K562 (cell line): ENCODE results near the gene PRKAG2.

ENCODE experiments used
- RERE ChIP-seq: sonication (generic); formaldehyde crosslinking; IDR thresholded peaks from 2 replicates; pipeline ENCODE4 v1.8.0; 2023; ENCODE audit warnings: missing genetic modification reagents, mild to moderate bottlenecking, borderline replicate concordance
- ZFP36 ChIP-seq: fragments of 150-350 bp; IDR thresholded peaks from 2 replicates; pipeline ENCODE4 v1.6.1; 2018; ENCODE audit warnings: low read length, low read depth; ENCODE audit not compliant: partially characterized antibody
- ZNF518B ChIP-seq: fragments of 250-450 bp; sonication (Bioruptor Pico); IDR thresholded peaks from 2 replicates; pipeline ENCODE4 v1.5.0; 2021; ENCODE audit warnings: mild to moderate bottlenecking, moderate library complexity
- TF ChIP-seq, protein P1 (sequence below): fragments of 450-650 bp; IDR thresholded peaks from one replicate; pipeline ENCODE4 v1.6.1; 2018; ENCODE audit warnings: mild to moderate bottlenecking, moderate library complexity; ENCODE audit not compliant: partially characterized antibody
- TF ChIP-seq, protein P2 (sequence below): fragments of 250-450 bp; sonication (Bioruptor Pico); IDR thresholded peaks from 2 replicates; pipeline ENCODE4 v1.5.0; 2020; ENCODE audit warnings: mild to moderate bottlenecking, borderline replicate concordance
- TF ChIP-seq, protein P3 (sequence below), 3 experiments: IDR thresholded peaks in 2 of 3; conservative IDR thresholded peaks in 1 of 3; 2 replicates each; pipeline ENCODE4 v1.5.1; 2011 to 2012; ENCODE audit warnings: low read length in 3 of 3, mild to moderate bottlenecking in 3 of 3, control low read depth in 2 of 3, improper control_type of control experiment in 1 of 3, inconsistent platforms in 1 of 3, low read depth in 1 of 3, mixed read lengths in 1 of 3, moderate library complexity in 1 of 3; ENCODE audit not compliant: insufficient read depth in 2 of 3
- TF ChIP-seq, protein P4 (sequence below): IDR thresholded peaks from 3 replicates; pipeline ENCODE4 v1.6.1; 2011; ENCODE audit warnings: borderline replicate concordance, mild to moderate bottlenecking; ENCODE audit not compliant: insufficient read length, insufficient read depth

DNA sequence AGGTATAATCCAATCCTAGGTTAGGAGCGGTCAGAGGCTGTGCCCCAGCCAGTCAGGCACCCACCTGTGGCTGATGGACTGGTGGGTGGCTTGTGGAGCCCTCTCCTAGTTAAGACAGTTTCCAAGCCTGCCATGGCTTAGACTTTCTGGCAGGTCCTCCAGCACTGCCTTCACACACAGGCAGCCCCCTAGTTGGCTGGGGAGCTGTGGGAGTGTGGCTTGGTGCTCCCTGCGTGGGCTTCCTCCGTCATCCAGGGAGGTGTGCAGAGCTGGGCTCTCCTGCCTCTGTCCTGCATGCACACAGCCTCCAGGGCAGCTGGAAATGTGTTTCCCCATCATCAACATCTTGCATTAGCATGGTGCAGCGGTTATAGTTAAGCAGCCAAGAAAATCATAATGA is 273.0 kb downstream of the PRKAG2 start:
- TF ChIP-seq ZNF518B (CRISPR knock-in tag) (no peak), ZFP36 (no peak), RERE (CRISPR knock-in tag) (no peak)
- TF ChIP-seq, protein P1, sequence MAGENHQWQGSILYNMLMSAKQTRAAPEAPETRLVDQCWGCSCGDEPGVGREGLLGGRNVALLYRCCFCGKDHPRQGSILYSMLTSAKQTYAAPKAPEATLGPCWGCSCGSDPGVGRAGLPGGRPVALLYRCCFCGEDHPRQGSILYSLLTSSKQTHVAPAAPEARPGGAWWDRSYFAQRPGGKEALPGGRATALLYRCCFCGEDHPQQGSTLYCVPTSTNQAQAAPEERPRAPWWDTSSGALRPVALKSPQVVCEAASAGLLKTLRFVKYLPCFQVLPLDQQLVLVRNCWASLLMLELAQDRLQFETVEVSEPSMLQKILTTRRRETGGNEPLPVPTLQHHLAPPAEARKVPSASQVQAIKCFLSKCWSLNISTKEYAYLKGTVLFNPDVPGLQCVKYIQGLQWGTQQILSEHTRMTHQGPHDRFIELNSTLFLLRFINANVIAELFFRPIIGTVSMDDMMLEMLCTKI: no peak
- TF ChIP-seq, protein P2, sequence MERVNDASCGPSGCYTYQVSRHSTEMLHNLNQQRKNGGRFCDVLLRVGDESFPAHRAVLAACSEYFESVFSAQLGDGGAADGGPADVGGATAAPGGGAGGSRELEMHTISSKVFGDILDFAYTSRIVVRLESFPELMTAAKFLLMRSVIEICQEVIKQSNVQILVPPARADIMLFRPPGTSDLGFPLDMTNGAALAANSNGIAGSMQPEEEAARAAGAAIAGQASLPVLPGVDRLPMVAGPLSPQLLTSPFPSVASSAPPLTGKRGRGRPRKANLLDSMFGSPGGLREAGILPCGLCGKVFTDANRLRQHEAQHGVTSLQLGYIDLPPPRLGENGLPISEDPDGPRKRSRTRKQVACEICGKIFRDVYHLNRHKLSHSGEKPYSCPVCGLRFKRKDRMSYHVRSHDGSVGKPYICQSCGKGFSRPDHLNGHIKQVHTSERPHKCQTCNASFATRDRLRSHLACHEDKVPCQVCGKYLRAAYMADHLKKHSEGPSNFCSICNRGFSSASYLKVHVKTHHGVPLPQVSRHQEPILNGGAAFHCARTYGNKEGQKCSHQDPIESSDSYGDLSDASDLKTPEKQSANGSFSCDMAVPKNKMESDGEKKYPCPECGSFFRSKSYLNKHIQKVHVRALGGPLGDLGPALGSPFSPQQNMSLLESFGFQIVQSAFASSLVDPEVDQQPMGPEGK: no peak
- TF ChIP-seq, protein P3, sequence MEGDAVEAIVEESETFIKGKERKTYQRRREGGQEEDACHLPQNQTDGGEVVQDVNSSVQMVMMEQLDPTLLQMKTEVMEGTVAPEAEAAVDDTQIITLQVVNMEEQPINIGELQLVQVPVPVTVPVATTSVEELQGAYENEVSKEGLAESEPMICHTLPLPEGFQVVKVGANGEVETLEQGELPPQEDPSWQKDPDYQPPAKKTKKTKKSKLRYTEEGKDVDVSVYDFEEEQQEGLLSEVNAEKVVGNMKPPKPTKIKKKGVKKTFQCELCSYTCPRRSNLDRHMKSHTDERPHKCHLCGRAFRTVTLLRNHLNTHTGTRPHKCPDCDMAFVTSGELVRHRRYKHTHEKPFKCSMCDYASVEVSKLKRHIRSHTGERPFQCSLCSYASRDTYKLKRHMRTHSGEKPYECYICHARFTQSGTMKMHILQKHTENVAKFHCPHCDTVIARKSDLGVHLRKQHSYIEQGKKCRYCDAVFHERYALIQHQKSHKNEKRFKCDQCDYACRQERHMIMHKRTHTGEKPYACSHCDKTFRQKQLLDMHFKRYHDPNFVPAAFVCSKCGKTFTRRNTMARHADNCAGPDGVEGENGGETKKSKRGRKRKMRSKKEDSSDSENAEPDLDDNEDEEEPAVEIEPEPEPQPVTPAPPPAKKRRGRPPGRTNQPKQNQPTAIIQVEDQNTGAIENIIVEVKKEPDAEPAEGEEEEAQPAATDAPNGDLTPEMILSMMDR (IDR thresholded peaks at IDR 0.05 in 2 of 3, conservative IDR thresholded peaks at IDR 0.05 in 1 of 3; ENCODE audit: insufficient read depth in 2 of 3, low read depth in 1 of 3, low read length in 3 of 3): no peak
- TF ChIP-seq, protein P4, sequence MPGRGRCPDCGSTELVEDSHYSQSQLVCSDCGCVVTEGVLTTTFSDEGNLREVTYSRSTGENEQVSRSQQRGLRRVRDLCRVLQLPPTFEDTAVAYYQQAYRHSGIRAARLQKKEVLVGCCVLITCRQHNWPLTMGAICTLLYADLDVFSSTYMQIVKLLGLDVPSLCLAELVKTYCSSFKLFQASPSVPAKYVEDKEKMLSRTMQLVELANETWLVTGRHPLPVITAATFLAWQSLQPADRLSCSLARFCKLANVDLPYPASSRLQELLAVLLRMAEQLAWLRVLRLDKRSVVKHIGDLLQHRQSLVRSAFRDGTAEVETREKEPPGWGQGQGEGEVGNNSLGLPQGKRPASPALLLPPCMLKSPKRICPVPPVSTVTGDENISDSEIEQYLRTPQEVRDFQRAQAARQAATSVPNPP: no peak
